Activated CD4-positive, alpha-beta T cell treated with anti-CD3 and anti-CD28 coated beads for 36 hours (primary cell): ENCODE results near the gene TXNL4A. TPM values are rescaled to one million over a fixed set of nuclear protein-coding genes. Genes with fewer than 3 reads are reported as not detected.
"Not testable (repeated sequence)": the region's sequence is repeated elsewhere in the genome, so short reads cannot be mapped to it uniquely, and the experiment has no call there.

Experiments used
- ATAC-seq: fragments of 200-7000 bp; cut with Tn5 transposase; one replicate; pipeline ENCODE4 v1.10.0; 2021; ENCODE audit warnings: mild to moderate bottlenecking, moderate library complexity
- CTCF ChIA-PET: fragments of 350-600 bp; sonication (Branson Sonifier 250); formaldehyde crosslinking; loops from one replicate; lab custom pipeline; 2021; ENCODE audit warnings: antibody characterized with exemption; lab: Charles Lee
- POLR2A ChIA-PET: fragments of 350-600 bp; sonication (Branson Sonifier 250); formaldehyde crosslinking; loops from one replicate; lab custom pipeline; 2021; ENCODE audit warnings: antibody characterized with exemption, inconsistent platforms; lab: Charles Lee
- DNase-seq: peaks from one replicate; pipeline ENCODE4 v3.0.0-alpha.2; 2020
- H3K27ac Mint-ChIP-seq: one replicate; pipeline ENCODE4 v1.8.0; 2021; ENCODE audit warnings: mixed read lengths
- H3K27me3 Mint-ChIP-seq: one replicate; pipeline ENCODE4 v1.8.0; 2021; ENCODE audit warnings: mixed read lengths
- H3K36me3 Mint-ChIP-seq: one replicate; pipeline ENCODE4 v1.8.0; 2021; ENCODE audit warnings: low read depth, mixed read lengths
- H3K4me1 Mint-ChIP-seq: one replicate; pipeline ENCODE4 v1.8.0; 2021; ENCODE audit warnings: mixed read lengths
- H3K4me3 Mint-ChIP-seq: one replicate; pipeline ENCODE4 v1.8.0; 2021; ENCODE audit warnings: mild to moderate bottlenecking, moderate library complexity, mixed read lengths
- H3K9me3 Mint-ChIP-seq: one replicate; pipeline ENCODE4 v1.8.0; 2021; ENCODE audit warnings: low read depth, mixed read lengths
- intact Hi-C, 2 experiments: fragments of 100-400 bp; cut with DNase I in 1 of 2; cut with micrococcal nuclease in 1 of 2; formaldehyde crosslinking; loops; one replicate each; pipeline versions ENCODE4 v1.14.2 to v1.15.1; 2022 to 2024; cut with DNase I, micrococcal nuclease
- total RNA-seq, 2 experiments: library from RNA; stranded (reverse); gene quantifications; one replicate each; pipeline ENCODE4 v1.2.3, GENCODE V29; 2021

Gene TXNL4A
- total RNA-seq, 2 experiments from 2014 or later = 150 to 194 TPM

- intact Hi-C loops = loop anchor here in 1 of 2 experiments (5.0 kb wide), 1 partner anchor 64 kb away; no protein-coding TSS in a partner anchor
- no peak overlapping the region for H3K27ac Mint-ChIP-seq
- no peaks in the 10 kb centered on the region for H3K4me1 Mint-ChIP-seq
- DNase-seq = peak; percentile 54
- peaks cover 52% of the 10 kb centered on the region for H3K9me3 Mint-ChIP-seq
- no peak for ATAC-seq
- ChIA-PET CTCF (interaction anchor here (0.8 to 0.9 kb wide), 2 partner anchors 8 to 20 kb away, joined by 5 read pairs; no protein-coding TSS in a partner anchor), POLR2A (no interaction called here)
- no peak overlapping the region for H3K4me3 Mint-ChIP-seq
- no peaks in the 10 kb centered on the region for H3K27me3 Mint-ChIP-seq
- peaks cover 57% of the 10 kb centered on the region for H3K36me3 Mint-ChIP-seq
Observed at GRCh38 chr18:80023173-80023572, 34.8 kb upstream of the TXNL4A start.

- peaks cover 60% of the 10 kb centered on the region for H3K36me3 Mint-ChIP-seq
- no peaks in the 10 kb centered on the region for H3K27me3 Mint-ChIP-seq
- ATAC-seq = no peak
- ChIA-PET POLR2A (no interaction called here), CTCF (interaction anchor here (0.8 to 0.9 kb wide), 2 partner anchors 9 to 20 kb away, joined by 5 read pairs; no protein-coding TSS in a partner anchor)
- no peaks in the 10 kb centered on the region for H3K4me1 Mint-ChIP-seq
- no peak overlapping the region for H3K4me3 Mint-ChIP-seq
- DNase-seq = no peak
- no peak overlapping the region for H3K27ac Mint-ChIP-seq
- intact Hi-C loops = loop anchor here in 1 of 2 experiments (5.0 kb wide), 1 partner anchor 65 kb away; no protein-coding TSS in a partner anchor
- peaks cover 55% of the 10 kb centered on the region for H3K9me3 Mint-ChIP-seq
Observed at GRCh38 chr18:80022613-80023012, 34.2 kb upstream of the TXNL4A start.

- CTCF ChIA-PET = no interaction called here
- H3K27ac Mint-ChIP-seq = no peak overlapping the region
Observed at GRCh38 chr18:80012714-80013113, 24.4 kb upstream of the TXNL4A start.

GRCh38 chr18:80011496-80012137 is 23.3 kb upstream of the TXNL4A start:
- CTCF ChIA-PET, H3K4me1 Mint-ChIP-seq, H3K4me3 Mint-ChIP-seq, ATAC-seq, POLR2A ChIA-PET, DNase-seq, intact Hi-C loops, H3K27me3 Mint-ChIP-seq, H3K27ac Mint-ChIP-seq: not testable (repeated sequence)
- peaks cover 32% of the 10 kb centered on the region for H3K36me3 Mint-ChIP-seq
- peaks cover 15% of the 10 kb centered on the region for H3K9me3 Mint-ChIP-seq

More at GRCh38 chr18:80012714-80013113, 24.4 kb upstream of the TXNL4A start:
- POLR2A ChIA-PET = no interaction called here
- no peaks in the 10 kb centered on the region for H3K27me3 Mint-ChIP-seq
- ATAC-seq (no peak), DNase-seq (no peak)
- H3K9me3 Mint-ChIP-seq = peaks cover 15% of the 10 kb centered on the region
- H3K4me3 Mint-ChIP-seq = no peak overlapping the region
- intact Hi-C loops = no loop called here
- peaks cover 32% of the 10 kb centered on the region for H3K36me3 Mint-ChIP-seq
- H3K4me1 Mint-ChIP-seq = no peaks in the 10 kb centered on the region

GRCh38 chr18:80010551-80010906 is 22.2 kb upstream of the TXNL4A start:
- intact Hi-C loops = no loop called here
- ChIA-PET CTCF (no interaction called here), POLR2A (no interaction called here)
- ATAC-seq (no peak), DNase-seq (no peak)
- no peaks in the 10 kb centered on the region for H3K27me3 Mint-ChIP-seq
- peaks cover 15% of the 10 kb centered on the region for H3K9me3 Mint-ChIP-seq
- H3K4me3 Mint-ChIP-seq = no peak overlapping the region
- H3K36me3 Mint-ChIP-seq = peaks cover 32% of the 10 kb centered on the region
- H3K27ac Mint-ChIP-seq = no peak overlapping the region
- H3K4me1 Mint-ChIP-seq = no peaks in the 10 kb centered on the region

GRCh38 chr18:80009661-80010550 is 21.5 kb upstream of the TXNL4A start:
- intact Hi-C loops = no loop called here
- ATAC-seq (no peak), DNase-seq (no peak)
- no peaks in the 10 kb centered on the region for H3K4me1 Mint-ChIP-seq
- peaks cover 32% of the 10 kb centered on the region for H3K36me3 Mint-ChIP-seq
- ChIA-PET POLR2A (no interaction called here), CTCF (interaction anchor here (0.8 kb wide), 1 partner anchor 21 kb away, joined by 3 read pairs; no protein-coding TSS in a partner anchor)
- H3K4me3 Mint-ChIP-seq = no peak overlapping the region
- H3K27me3 Mint-ChIP-seq = no peaks in the 10 kb centered on the region
- no peak overlapping the region for H3K27ac Mint-ChIP-seq
- H3K9me3 Mint-ChIP-seq = peaks cover 15% of the 10 kb centered on the region

GRCh38 chr18:80006724-80007123 is 18.4 kb upstream of the TXNL4A start:
- intact Hi-C loops = no loop called here

GRCh38 chr18:80004600-80005342 is 16.4 kb upstream of the TXNL4A start:
- H3K4me3 Mint-ChIP-seq = no peak overlapping the region
- peaks cover 4% of the 10 kb centered on the region for H3K4me1 Mint-ChIP-seq
- H3K36me3 Mint-ChIP-seq = peaks cover 24% of the 10 kb centered on the region
- intact Hi-C loops = no loop called here
- H3K27ac Mint-ChIP-seq = no peak overlapping the region
- DNase-seq = no peak
- H3K27me3 Mint-ChIP-seq = no peaks in the 10 kb centered on the region
- POLR2A ChIA-PET = no interaction called here
- ATAC-seq = no peak
- CTCF ChIA-PET = no interaction called here
- peaks cover 21% of the 10 kb centered on the region for H3K9me3 Mint-ChIP-seq

More at GRCh38 chr18:80006724-80007123, 18.4 kb upstream of the TXNL4A start:
- Mint-ChIP-seq H3K4me3 (no peak overlapping the region), H3K27me3 (no peaks in the 10 kb centered on the region), H3K36me3 (peaks cover 30% of the 10 kb centered on the region), H3K9me3 (peaks cover 16% of the 10 kb centered on the region), H3K4me1 (no peaks in the 10 kb centered on the region), H3K27ac (no peak overlapping the region)
- DNase-seq (no peak), ATAC-seq (no peak)
- ChIA-PET POLR2A (no interaction called here), CTCF (no interaction called here)

GRCh38 chr18:80002468-80002867 is 14.1 kb upstream of the TXNL4A start:
- Mint-ChIP-seq H3K4me3 (no peak overlapping the region), H3K9me3 (peaks cover 16% of the 10 kb centered on the region), H3K4me1 (peaks cover 4% of the 10 kb centered on the region), H3K36me3 (peaks cover 15% of the 10 kb centered on the region), H3K27ac (no peak overlapping the region), H3K27me3 (no peaks in the 10 kb centered on the region)
- DNase-seq (no peak), ATAC-seq (no peak)
- ChIA-PET POLR2A (no interaction called here), CTCF (interaction anchor here (1.1 kb wide), 1 partner anchor 20 kb away, joined by 5 read pairs; no protein-coding TSS in a partner anchor)
- intact Hi-C loops = no loop called here

- ChIA-PET POLR2A (no interaction called here), CTCF (no interaction called here)
- ATAC-seq (no peak), DNase-seq (no peak)
- Mint-ChIP-seq H3K9me3 (peaks cover 16% of the 10 kb centered on the region), H3K4me1 (peaks cover 4% of the 10 kb centered on the region), H3K4me3 (no peak overlapping the region), H3K27me3 (no peaks in the 10 kb centered on the region), H3K36me3 (peaks cover 15% of the 10 kb centered on the region), H3K27ac (no peak overlapping the region)
- intact Hi-C loops = no loop called here
Observed at GRCh38 chr18:80000877-80001276, 12.5 kb upstream of the TXNL4A start.

- not testable (repeated sequence) for H3K27ac Mint-ChIP-seq
Observed at GRCh38 chr18:79999701-80000100, 11.3 kb upstream of the TXNL4A start.

More at GRCh38 chr18:79999701-80000100, 11.3 kb upstream of the TXNL4A start:
- DNase-seq = peak; percentile 27
- peaks cover 15% of the 10 kb centered on the region for H3K36me3 Mint-ChIP-seq
- H3K27me3 Mint-ChIP-seq, H3K4me1 Mint-ChIP-seq, POLR2A ChIA-PET, intact Hi-C loops, H3K4me3 Mint-ChIP-seq: not testable (repeated sequence)
- peaks cover 16% of the 10 kb centered on the region for H3K9me3 Mint-ChIP-seq
- CTCF ChIA-PET = interaction anchor here (1.0 kb wide), 1 partner anchor 8 kb away, joined by 3 read pairs; no protein-coding TSS in a partner anchor
- ATAC-seq = peak; percentile 33
